Natural killer cell (primary cell): ENCODE measurements around the gene HSDL2. TPM values are rescaled to one million over a fixed set of nuclear protein-coding genes. Genes with fewer than 3 reads are reported as not detected.

Experiments
- ATAC-seq, 3 donors: fragments of 150-1000 bp in 2 of 3; fragments of 200-7000 bp in 1 of 3; cut with Tn5 transposase; 1 replicate in 1 of 3; 2 replicates in 2 of 3; pipeline ENCODE4 v1.10.0; 2021; ENCODE audit warnings: mild to moderate bottlenecking in 2 of 3, moderate library complexity in 2 of 3
- DNase-seq, 2 donors: peaks; one replicate each; pipeline versions ENCODE4 v3.0.0 to v3.0.0-alpha.2; 2013 to 2021; ENCODE audit warnings: mixed read lengths in 1 of 2
- H3K27ac ChIP-seq: one replicate; pipeline ENCODE4 v1.5.1; 2013; ENCODE audit warnings: mild to moderate bottlenecking, low read length
- H3K27me3 ChIP-seq: one replicate; pipeline ENCODE4 v1.6.1; 2013; ENCODE audit warnings: low read length; ENCODE audit not compliant: control insufficient read depth, insufficient read depth
- H3K36me3 ChIP-seq: one replicate; pipeline ENCODE4 v1.6.1; 2013; ENCODE audit warnings: low read length; ENCODE audit not compliant: control insufficient read depth, insufficient read depth
- H3K4me1 ChIP-seq: one replicate; pipeline ENCODE4 v1.6.1; 2013; ENCODE audit warnings: low read length; ENCODE audit not compliant: control insufficient read depth, insufficient read depth
- H3K4me3 ChIP-seq: one replicate; pipeline ENCODE4 v1.5.1; 2013; ENCODE audit warnings: low read length
- H3K9me3 ChIP-seq: one replicate; pipeline ENCODE4 v1.6.1; 2013; ENCODE audit warnings: low read length; ENCODE audit not compliant: control insufficient read depth, insufficient read depth
- H3K27ac Mint-ChIP-seq, 2 donors: one replicate each; pipeline ENCODE4 v1.8.0; 2022; ENCODE audit warnings: mild to moderate bottlenecking in 2 of 2, mixed read lengths in 2 of 2, moderate library complexity in 1 of 2
- H3K27me3 Mint-ChIP-seq, 2 donors: one replicate each; pipeline ENCODE4 v1.8.0; 2022; ENCODE audit warnings: low read depth in 2 of 2, mixed read lengths in 2 of 2
- H3K36me3 Mint-ChIP-seq: one replicate; pipeline ENCODE4 v1.8.0; 2022; ENCODE audit warnings: mixed read lengths
- H3K4me1 Mint-ChIP-seq, 2 donors: one replicate each; pipeline ENCODE4 v1.8.0; 2022; ENCODE audit warnings: mixed read lengths in 2 of 2
- H3K4me3 Mint-ChIP-seq: one replicate; pipeline ENCODE4 v1.8.0; 2022; ENCODE audit warnings: mild to moderate bottlenecking, moderate library complexity, mixed read lengths
- H3K9me3 Mint-ChIP-seq, 2 donors: one replicate each; pipeline ENCODE4 v1.8.0; 2022; ENCODE audit warnings: mixed read lengths in 2 of 2
- WGBS: methylation state at CpG from one replicate; pipeline ENCODE4 v1.1.7; 2013; ENCODE audit warnings: missing lambda C conversion rate; ENCODE audit not compliant: insufficient coverage; 5-methylcytosine and 5-hydroxymethylcytosine counted together
- intact Hi-C: fragments of 100-400 bp; cut with micrococcal nuclease; formaldehyde crosslinking; loops from one replicate; pipeline ENCODE4 v1.14.2; 2022
- total RNA-seq, 4 donors: library from RNA; stranded (reverse); fragments of 120-200 nt in 1 of 4; gene quantifications; one replicate each; pipeline versions ENCODE4 v1.2.3 to v1.2.4, GENCODE V29; 2013 to 2022
- TF ChIP-seq, protein P1 (sequence below): fragments of 200-600 bp; IDR thresholded peaks from one replicate; pipeline ENCODE4 v1.8.0; 2022; ENCODE audit warnings: antibody characterized with exemption

The HSDL2 gene
- total RNA-seq, 3 donors from 2014 or later (not counting 1 experiment from before 2014, with no cell fraction given): 7.9 to 18.3 (median 8.6) TPM

DNA sequence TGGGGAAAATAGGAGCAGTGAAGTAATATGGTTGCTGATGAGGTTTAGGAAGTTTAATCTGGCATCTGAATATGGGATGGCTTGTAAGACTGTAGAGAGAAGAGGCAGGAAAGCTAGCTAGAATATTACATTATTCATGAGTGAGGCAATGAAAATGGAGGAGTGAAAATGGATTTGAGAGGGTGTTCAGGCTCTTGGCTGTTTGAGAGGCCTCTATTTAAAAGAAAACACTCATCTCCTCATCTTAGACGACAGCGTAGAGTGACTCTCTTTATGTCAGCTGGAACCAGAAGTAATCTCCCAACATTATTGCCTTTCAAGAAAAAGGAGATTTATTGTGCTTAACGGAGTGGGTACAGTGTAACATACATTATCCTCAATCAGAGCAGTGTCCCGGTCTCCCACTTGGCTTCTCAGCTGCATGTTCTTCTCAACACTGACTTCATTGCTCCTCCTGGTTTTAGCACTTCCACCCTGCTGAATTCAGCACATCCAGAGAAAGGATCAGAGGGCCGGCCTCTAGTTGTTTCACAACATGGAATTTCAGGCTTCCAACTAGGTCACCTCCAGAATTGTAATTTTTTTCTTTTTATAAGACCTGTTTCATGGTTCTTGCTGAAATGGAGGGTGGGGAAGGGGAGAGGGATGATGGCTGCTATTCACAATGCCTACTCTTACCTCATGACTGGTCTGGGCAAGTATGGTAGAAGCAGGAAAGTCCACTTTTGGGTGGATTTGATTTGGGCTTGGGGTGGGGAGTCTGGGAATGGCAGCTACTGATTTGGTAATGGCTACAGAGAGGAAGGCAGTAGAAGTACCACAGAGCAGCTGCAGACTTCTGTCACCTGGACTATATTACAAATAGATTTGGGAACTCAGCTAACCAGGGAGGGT is 53.8 kb downstream of the HSDL2 start:
- 99% methylated on average over 5 of the region's 5 CpGs for WGBS
- Mint-ChIP-seq H3K27ac (no peak overlapping the region), H3K36me3 (no peaks in the 10 kb centered on the region), H3K4me3 (no peak overlapping the region), H3K27me3 (no peaks in the 10 kb centered on the region), H3K4me1 (no peaks in the 10 kb centered on the region), H3K9me3 (no peaks in the 10 kb centered on the region)
- intact Hi-C loops: no loop called here
- Histone ChIP-seq H3K27me3 (no peaks in the 10 kb centered on the region), H3K9me3 (no peaks in the 10 kb centered on the region), H3K36me3 (peaks cover 2% of the 10 kb centered on the region), H3K4me1 (no peaks in the 10 kb centered on the region), H3K27ac (no peak overlapping the region), H3K4me3 (no peak overlapping the region)
- no peak for ATAC-seq
- TF ChIP-seq, protein P1, sequence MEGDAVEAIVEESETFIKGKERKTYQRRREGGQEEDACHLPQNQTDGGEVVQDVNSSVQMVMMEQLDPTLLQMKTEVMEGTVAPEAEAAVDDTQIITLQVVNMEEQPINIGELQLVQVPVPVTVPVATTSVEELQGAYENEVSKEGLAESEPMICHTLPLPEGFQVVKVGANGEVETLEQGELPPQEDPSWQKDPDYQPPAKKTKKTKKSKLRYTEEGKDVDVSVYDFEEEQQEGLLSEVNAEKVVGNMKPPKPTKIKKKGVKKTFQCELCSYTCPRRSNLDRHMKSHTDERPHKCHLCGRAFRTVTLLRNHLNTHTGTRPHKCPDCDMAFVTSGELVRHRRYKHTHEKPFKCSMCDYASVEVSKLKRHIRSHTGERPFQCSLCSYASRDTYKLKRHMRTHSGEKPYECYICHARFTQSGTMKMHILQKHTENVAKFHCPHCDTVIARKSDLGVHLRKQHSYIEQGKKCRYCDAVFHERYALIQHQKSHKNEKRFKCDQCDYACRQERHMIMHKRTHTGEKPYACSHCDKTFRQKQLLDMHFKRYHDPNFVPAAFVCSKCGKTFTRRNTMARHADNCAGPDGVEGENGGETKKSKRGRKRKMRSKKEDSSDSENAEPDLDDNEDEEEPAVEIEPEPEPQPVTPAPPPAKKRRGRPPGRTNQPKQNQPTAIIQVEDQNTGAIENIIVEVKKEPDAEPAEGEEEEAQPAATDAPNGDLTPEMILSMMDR: no peak
- DNase-seq: no peak

DNA sequence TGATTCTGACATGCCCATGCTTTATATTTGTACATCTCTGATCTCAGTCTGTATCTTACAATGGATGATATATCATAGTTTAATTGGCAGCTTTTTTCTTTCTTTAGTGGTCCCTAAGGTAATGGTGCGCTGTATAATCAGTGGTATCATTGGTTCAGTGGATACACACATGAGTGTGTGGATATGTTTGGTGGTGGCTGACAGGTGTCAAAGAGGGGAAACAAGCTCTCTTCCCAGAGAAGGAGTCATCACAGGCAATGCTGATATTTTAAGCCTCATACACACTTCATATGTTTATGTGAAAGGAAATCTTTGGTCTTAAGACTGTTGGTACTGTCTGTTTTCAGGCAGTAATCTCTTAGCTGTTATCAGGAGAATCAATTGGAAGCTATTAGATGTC is 54.6 kb downstream of the HSDL2 start:
- TF ChIP-seq, protein P1: no peak
- Histone ChIP-seq H3K36me3 (peaks cover 2% of the 10 kb centered on the region), H3K9me3 (no peaks in the 10 kb centered on the region), H3K4me1 (no peaks in the 10 kb centered on the region), H3K27ac (no peak overlapping the region), H3K27me3 (no peaks in the 10 kb centered on the region), H3K4me3 (no peak overlapping the region)
- Mint-ChIP-seq H3K27me3 (no peaks in the 10 kb centered on the region), H3K36me3 (no peaks in the 10 kb centered on the region), H3K4me1 (no peaks in the 10 kb centered on the region), H3K27ac (no peak overlapping the region), H3K4me3 (no peak overlapping the region), H3K9me3 (no peaks in the 10 kb centered on the region)
- WGBS: no CpG with 5 or more reads among the region's 1 CpG
- ATAC-seq: no peak
- no peak for DNase-seq
- intact Hi-C loops: no loop called here

- intact Hi-C loops: no loop called here
- Mint-ChIP-seq H3K4me3 (no peak overlapping the region), H3K27me3 (no peaks in the 10 kb centered on the region), H3K27ac (no peak overlapping the region), H3K9me3 (no peaks in the 10 kb centered on the region), H3K36me3 (no peaks in the 10 kb centered on the region), H3K4me1 (no peaks in the 10 kb centered on the region)
- H3K27me3 ChIP-seq: no peaks in the 10 kb centered on the region
- H3K27ac ChIP-seq: no peak overlapping the region
- TF ChIP-seq, protein P1: no peak
- 100% methylated on average over 2 of the region's 2 CpGs for WGBS
- no peaks in the 10 kb centered on the region for H3K4me1 ChIP-seq
- H3K9me3 ChIP-seq: no peaks in the 10 kb centered on the region
- no peak overlapping the region for H3K4me3 ChIP-seq
- ATAC-seq (no peak), DNase-seq (no peak)
- no peaks in the 10 kb centered on the region for H3K36me3 ChIP-seq
These were observed 57.5 kb downstream of the HSDL2 start for GRCh38 chr9:112437406-112437805.
